Loucy (cell line): ENCODE results near the gene FAM89B.

Experiments used
- EZH2phosphoT487 ChIP-seq: fragments of 200-600 bp; IDR thresholded peaks from 2 replicates; pipeline ENCODE4 v1.6.1; 2018; ENCODE audit warnings: antibody characterized with exemption, mild to moderate bottlenecking, moderate library complexity, borderline replicate concordance
- TF ChIP-seq, protein P1 (sequence below): fragments of 200-600 bp; sonication (generic); conservative IDR thresholded peaks from 2 replicates; pipeline ENCODE4 v1.5.1; 2014; ENCODE audit warnings: mild to moderate bottlenecking, antibody characterized with exemption, low read length

DNA sequence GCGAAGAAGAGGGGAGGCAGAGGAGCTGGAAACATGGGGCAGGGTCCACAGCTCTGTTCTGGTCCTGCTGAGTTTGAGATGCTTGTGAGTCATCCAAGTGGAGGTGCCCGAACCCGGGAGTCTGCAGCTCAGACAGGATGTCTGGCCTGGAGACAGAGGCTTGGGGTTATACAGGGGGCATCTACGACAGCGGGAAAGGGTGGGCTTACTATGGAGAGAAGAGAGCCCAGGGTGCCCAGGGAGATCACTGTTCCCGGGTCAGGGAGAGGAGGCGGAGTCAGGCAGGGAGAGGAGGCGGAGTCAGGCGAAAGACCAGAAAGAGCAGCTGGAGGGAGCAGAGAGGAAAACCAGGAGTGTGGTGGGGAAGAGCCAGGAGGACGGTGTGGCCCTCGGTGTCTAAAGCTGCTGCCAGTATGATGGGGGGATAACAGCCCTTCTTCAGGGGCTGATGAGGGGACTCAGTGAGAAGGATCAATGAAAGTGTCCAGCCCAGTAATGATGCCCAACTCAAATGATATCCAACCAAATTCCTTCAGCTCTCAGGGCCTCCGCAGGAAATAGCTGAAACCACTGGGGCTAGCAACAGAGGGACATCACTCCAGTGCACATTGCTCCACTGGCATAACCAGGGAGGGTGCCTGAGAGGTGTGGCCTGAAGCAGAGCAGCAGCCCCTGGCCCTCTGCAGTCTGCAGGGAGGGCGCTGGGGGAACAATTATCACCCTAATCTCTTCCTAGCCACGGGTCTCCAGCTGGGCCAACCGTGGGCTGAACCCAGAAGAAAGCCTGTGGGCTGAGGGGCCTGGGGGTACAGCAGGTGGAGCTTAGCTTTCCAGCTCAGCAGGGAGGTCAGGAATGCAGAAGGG is 11.6 kb upstream of the FAM89B start:
- TF ChIP-seq, protein P1, sequence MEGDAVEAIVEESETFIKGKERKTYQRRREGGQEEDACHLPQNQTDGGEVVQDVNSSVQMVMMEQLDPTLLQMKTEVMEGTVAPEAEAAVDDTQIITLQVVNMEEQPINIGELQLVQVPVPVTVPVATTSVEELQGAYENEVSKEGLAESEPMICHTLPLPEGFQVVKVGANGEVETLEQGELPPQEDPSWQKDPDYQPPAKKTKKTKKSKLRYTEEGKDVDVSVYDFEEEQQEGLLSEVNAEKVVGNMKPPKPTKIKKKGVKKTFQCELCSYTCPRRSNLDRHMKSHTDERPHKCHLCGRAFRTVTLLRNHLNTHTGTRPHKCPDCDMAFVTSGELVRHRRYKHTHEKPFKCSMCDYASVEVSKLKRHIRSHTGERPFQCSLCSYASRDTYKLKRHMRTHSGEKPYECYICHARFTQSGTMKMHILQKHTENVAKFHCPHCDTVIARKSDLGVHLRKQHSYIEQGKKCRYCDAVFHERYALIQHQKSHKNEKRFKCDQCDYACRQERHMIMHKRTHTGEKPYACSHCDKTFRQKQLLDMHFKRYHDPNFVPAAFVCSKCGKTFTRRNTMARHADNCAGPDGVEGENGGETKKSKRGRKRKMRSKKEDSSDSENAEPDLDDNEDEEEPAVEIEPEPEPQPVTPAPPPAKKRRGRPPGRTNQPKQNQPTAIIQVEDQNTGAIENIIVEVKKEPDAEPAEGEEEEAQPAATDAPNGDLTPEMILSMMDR: no peak
- no peak for TF ChIP-seq EZH2phosphoT487
